GM19463 (cell line): ENCODE measurements around the gene AIG1.
"Not testable (repeated sequence)": the region's sequence is repeated elsewhere in the genome, so short reads cannot be mapped to it uniquely, and the experiment has no call there.

Experiments
- ATAC-seq: cut with Tn5 transposase; IDR thresholded peaks from one replicate; pipeline ENCODE4 v1.9.1; 2021; ENCODE audit warnings: mild to moderate bottlenecking, moderate library complexity; ENCODE audit not compliant: unreplicated experiment

The AIG1 gene

DNA sequence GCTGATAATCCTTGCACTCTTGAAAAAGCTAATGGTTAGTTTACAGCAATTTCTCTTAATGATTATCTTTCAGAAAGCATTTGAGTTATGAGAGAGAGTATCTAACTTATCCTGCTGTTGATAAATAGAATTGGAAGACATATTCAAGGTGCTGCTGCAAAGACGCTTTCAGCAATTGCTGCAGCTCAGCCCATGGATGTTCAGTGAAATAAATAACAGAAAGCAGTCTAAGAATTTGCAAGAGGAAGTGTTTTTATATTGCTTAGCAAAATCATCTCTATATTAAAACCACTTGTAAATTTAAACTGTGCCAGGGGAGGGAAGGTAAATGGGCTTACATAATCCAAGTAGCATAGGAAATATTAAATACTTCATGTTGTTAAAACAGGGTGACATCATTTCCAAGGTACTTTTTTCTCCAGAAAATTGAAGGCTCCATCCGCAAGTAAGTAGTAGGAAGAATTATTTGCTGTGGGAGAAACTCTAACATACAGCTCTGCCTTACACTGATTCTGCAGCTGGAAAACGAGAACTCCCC is 201.3 kb downstream of the AIG1 start:
- ATAC-seq, result no peak

DNA sequence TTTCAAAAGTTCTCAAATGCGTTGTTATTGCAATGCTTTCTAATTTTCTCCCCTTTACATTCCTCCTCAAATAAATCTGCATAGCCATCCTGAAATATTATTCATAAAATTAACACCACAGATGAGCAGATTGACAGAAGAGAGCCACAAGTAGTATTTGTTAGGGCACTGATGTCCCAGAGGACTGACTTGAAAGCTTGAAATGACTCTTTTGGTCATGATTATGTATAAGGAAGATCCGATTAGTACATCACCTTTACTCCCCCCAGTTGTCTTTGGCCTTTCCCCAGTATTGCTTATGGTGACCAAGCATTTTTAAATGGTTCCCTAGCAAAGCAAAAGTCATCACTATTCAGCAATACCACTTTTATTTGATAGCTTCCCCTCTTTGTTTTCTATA is 202.2 kb downstream of the AIG1 start:
- ATAC-seq, result peak; percentile 93

DNA sequence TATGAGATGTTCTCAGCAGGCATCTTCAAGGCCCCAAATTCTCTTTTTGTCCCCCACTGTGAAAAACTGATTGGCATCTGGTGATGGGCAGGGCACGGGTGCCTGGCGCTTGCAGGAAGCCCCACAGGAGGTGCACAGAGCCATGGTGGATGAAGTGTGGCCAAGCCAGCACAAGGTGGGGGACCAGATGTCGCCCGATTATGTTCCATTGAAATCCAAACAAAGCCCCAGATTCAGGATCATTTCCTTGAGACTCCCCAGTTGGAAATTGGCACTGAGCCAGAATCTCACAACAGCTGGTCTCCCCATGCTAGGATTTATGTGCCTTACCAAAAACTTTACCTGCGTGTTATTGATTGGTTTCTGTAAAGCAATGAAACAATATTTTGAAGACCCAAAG is 203.7 kb downstream of the AIG1 start:
- ATAC-seq, result no peak

DNA sequence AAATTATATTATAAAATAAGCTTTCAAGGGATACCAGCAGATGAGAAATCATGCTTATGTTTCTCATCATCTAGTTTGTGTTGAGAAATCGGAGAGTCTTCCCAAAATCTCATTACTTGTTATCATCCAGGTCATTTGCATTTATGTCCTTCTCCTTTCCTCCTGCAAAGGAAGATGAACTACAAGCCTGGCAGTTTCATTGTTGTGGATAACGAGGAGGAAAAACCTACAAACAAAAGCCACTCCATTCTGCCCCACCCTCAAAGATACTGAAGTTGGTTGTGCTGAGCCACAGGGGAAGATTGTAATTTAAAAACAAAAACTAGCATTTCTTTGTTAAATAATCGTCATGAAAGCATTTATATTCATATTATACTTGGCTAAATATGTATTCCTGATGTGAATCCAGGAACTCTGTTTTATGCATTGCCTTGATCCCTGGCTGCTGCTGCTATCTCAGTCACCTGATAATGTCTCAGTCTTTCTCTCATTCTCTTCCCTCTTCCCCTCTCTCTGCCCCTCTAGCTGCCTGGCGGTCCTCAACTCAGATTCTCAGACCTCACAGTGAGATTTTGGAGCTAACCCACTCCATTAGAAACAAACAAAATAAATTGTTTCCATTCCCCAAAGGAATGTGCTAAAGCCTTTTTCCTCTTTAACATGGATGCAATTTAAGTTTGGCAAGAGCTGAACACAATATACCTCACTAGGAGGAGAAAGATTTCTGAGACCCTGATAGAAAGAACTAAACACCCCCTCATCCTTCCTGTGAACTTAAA is 204.5 kb downstream of the AIG1 start:
- no peak for ATAC-seq

DNA sequence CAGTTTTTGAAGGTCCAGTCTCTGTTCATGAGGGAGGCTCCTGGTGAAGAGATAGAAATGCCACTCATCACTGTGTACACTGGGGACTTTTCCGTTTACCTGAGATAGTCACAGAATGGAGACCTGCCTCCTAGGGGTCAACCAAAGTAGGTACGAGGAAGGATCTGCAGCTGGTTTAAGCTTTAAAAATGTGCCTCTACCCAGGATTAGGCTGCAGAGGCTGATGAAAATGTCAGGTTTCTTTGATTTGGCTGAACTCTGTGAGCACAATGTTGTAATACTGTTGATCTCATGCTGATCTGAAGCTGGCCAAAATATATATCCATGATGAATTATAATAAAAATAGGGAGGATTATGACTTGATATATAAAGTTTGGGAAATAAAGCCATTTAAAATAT is 207.1 kb downstream of the AIG1 start:
- ATAC-seq, result no peak

DNA sequence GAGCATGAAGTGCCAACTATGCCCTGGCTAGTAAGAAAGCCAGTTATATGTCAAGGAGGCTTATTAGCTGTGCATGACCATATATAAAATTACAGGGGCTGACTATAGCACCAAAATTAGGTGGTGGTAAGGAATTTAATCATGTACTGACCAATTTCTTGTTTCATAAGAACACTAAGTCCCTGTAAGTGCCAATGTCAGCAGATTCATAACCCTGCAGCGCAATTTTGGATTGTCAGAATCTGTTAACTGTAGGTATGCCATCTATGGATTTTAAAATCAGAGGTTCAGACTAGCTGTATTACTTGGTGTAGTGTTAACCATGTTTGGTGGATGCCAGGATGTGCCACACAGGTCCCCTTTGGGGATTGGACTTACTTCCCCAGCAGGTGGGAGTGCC is 207.8 kb downstream of the AIG1 start:
- ATAC-seq, result no peak

DNA sequence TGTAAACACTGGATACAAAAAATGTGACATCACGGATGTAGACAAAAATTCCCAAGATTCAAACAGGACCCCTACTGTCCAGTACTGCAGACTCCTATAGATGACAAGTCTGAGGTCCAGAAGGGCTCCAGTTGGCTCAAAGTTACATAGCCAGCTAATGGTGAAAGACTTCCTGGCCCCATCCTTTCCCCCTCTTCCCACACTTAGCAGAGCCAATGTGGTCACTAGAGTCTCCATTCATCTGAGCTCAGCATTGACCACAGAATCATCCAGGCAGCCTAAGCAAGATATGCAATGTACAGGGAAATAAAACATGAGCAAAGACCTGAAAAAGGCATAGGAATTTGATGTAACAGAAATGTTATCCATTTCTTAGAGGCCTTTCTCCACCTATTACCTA is 209.3 kb downstream of the AIG1 start:
- ATAC-seq, result no peak

DNA sequence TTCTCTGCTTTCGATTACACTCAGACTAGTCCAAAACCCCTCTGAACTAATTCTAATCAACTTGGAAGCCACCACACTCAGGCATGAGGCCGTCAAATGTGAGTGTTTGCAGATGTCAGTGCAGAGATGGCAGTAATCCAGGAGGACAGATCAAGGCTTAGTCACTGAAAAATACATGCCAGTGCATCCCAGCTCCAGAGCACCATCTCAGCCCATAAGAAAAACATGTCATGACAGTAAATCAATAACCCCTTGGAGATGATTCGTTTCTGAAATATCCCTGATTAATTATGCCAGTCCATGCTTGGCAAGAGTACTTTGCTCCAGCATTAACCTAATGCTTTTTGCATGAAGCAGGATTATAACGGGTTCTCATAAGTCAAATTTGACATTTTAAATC is 210.3 kb downstream of the AIG1 start:
- ATAC-seq, result no peak

DNA sequence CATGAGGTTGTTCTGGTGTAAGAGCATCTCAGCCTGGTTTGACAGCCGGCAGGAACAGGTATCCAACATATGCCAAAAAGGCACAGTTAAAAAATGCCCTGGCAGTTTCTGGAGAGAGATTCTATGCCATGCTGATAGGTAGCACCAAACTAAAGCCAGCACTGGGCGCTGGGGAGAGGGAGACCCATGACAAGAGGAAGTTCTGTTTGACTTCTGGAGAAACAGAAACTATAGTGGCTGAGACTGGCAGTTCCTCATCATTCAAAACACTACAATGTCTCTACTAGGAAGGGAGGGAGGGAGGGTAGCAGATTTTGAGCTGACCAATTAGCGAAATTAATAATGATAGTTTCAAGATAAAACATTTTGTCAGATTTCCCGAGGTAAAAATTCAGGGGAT is 215.7 kb downstream of the AIG1 start:
- ATAC-seq, result peak; percentile 96

DNA sequence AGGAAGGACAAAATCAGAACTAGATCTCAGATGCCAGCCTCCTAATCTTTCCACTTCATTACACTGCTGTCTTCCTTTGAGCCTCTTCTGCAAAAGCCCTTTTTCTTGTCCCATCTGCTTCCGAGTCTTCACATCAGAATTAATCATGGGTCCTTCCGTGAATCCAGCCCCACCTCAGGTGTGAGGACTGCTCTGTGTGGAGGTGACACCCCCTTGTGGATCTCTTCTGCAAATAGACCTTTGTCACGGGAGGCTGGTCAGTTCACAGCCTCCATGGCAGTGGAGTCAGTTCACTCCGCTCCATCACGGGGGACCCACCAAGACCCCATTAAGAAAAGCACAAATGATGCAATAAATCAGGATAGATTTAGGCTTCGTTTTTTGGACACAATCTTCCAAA is 218.7 kb downstream of the AIG1 start:
- no peak for ATAC-seq

DNA sequence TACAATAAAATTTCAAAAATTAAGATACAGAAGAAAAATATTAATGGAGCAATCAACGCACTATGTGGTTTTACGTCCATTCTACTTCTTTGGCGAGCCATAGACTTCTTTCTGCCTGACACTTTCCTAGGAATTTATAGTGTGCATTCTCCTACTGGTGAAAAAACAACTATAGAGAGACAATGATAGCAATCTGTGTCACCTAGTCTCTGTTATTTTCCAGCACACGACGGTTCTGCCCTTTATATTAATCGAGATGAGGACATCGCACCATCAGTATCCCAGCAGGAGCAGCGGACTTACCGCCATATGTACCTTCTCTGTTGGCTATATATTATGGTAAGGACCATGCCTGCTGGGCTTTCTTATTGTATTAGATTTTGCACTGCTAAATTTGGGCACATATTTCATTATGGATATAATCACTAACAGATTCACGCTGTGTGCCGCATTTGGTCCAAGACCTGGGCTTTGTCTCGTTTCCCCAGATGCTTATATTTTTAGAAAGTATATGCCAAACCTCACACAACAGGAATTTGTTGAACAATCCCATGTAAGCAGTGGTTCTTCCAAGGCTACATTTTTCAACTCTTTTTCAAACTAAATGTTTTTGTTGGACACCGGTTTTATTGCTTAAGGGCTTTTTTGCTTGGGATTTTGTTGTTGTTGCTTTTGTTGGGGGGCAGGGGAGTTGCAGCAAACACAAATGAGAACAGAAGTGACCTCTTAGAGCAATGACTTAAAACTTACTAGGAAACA is 223.4 kb downstream of the AIG1 start:
- no peak for ATAC-seq

DNA sequence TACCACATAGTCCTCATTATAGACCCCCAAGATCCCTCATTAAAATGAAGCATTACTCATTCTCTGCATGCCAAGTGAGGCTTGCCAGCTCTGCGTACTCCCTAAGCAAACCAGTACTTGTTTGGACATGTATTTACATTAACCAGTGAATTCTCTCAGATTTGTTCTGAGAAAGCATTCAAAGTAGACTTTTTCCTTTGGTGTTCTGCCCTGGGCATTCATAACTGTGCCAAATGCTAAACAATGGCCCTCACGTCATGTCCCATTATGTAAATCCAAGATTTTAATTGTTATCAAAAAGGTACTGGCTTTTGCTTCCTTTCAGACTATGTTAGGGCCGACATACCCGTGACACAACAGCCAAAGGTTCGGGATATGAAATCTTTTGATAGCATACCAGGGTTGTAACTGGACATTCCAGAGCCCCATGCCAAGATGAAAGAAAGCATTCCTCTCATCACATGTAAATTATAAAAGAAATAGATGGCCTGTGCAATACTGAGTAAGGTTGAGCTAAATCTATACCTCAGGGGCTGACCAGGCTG is 225.6 kb downstream of the AIG1 start:
- ATAC-seq, result no peak

DNA sequence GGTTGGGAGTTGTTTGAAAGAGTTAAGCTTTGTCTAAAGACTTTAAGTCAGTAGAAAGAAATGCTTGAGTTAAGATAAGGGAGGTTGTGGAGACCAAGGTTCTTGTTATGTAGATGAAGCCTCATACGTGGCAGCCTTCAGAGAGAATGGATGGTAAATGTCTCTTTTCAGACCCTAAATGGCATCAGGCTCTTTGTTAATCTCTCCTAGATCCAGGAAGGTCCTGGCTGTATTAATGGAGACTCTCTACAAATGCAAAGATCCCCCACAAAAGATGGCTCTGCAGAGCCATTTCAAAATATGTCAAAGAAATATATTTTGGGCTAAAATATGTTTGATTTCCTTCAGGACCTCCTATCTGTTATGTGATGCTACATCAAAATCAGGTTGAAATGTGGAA is 228.2 kb downstream of the AIG1 start:
- no peak for ATAC-seq

DNA sequence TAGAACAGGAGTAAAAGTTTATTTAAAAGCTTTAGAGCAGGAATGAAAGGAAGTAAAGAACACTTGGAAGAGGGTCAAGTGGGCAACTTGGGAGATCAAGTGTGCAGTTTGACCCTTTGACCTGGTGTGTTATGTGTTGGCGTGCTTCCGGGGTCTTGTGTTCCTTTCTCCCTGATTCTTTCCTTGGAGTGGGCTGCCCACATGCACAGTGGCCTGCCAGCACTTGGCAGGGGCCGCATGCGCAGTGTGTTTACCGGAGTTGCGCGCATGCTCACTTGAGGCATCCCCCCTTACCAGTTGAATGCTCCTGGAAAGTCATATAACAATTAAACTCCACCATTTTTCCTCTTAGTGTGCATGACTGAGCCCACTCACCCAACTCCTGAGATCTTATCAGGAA is 229.5 kb downstream of the AIG1 start:
- ATAC-seq, result no peak

DNA sequence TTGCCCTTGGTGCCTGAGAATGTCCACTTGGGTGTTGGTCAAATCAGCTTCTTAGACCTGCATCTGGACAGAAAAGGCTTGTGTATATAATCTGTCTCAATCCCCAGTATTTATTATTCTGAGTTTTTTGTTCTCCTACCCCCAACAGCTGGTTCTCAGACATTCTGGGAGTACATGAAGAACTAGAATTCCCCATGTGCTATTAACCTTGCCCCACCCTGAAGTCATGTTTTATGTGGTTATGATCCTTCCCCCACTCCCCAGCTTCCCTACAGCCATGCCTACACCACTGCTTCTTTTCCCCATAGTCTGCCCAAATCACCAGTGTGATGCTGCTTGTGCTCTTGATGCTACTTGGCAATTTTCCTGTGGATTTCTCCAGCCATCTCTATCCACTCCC is 232.8 kb downstream of the AIG1 start:
- ATAC-seq, result no peak

DNA sequence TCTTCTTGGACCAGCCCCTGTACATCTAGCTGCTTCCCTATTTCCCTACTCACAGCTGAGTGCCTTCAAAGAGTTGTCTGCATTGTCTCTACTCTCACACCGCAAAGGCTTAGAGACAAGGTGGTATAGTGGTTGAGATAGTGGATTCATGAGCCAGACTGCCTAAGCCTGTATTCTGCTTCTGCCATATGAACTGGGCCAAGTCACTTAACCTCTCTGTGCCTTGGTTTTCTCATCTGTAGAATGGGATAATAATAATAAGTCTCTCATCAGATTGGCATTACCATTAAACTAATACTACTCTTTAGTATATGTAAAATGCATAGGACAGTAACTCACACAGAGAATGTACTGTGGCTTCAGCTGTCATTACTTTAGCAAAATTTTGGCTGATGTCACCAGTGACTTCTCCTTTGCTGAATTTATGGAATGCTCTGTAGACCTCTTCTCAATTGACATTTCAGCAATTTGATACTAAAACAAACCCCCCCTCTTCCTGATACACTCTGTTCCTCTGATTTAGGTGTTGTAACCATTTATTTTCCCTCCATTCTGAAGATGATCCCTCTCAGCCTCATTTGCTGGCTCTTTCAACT is 233.7 kb downstream of the AIG1 start:
- ATAC-seq, result no peak

DNA sequence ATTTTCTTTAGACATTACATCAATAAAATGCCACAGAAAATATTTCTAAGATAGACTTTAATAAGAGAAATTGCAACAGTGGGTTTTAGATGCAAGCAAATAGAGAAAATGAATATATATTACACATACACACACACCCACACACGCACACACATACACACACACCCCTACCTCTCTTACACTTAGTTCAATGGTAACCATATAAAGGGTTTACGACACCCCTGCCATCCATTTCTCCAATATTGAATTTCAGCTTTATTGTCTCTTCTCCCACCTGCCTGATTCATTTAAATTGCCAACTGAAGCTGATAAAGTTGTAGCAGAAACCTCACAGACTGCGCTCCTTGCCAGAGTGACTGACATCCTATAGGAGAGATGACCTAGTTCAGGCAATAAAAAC is 235.2 kb downstream of the AIG1 start:
- ATAC-seq, result no peak

DNA sequence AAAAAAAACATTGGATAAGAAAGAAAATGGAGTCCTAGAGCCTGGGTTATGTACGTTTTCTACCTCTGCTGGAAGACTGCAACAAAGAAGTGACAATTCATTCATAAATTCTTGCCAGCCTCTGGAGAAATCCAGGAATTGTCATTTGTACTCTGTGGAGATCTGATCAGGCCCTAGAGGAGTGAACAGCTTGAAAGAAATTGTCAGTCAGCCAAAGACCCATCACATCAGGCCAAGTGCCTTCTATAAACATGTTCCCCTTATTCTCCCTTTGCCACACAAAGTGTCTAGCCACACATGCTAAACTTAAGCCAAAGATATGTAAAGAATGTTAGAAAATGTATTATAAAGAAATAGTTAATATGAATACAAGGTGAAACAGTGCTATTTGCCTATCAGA is 237.4 kb downstream of the AIG1 start:
- ATAC-seq, result no peak

DNA sequence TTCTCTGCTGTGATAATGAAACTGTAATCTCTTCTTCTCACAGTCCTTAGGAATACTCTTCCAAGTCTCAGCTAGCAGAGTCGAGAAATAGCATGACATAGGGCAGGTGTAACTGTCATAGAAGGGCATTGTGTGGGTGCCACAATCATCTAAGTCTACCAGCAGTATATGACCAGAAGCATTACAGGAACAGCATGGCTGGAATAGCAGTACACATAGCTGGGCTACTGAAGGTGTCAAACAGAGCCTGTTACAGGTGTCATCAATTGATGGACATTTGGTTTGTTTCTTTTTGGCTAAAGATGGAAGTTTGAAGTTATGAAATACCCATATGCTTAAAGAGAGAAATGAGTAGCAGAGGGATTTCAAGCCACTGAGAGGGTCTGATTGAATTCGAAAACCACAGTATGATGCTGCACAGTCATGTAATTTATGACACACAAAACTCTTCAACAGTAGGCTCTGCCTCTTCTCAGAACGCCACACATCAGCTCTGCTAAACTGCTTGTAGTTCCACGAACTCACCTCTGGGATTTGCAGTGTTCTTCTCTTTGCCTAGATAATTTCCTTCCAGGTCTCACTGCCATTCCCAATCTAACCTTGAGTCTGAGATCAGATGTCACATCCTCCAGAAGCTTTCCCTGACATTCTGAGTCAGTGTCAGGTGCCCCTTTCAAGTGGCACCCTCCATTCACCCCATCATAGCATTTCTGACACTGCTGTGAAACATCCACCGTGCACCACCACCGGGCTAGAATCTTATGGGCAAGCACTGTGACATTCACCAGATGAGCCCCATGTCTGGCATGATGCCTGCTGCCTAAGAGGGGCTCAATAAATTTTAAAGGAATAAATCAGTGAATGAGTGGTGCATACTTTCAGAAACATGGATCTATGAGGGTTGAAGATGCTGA is 238.8 kb downstream of the AIG1 start:
- peak; percentile 92 for ATAC-seq

DNA sequence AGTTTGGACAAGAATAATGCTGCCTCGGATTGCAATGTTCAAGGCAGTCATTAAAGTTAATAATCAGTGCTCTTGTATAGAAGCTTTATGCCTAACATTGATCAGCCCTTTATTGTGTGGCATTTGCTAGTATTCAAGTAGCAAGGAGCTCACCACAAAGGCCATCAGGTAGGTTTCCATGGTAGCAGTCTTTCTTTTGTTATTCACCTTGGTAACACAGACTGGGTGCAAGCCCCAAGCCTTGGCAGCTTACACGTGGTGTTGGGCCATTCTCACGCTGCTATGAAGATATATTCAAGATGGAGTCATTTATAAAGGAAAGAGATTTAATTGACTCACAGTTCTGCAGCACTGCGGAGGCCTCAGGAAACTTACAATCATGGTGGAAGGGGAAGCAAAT is 240.5 kb downstream of the AIG1 start:
- ATAC-seq, result no peak

DNA sequence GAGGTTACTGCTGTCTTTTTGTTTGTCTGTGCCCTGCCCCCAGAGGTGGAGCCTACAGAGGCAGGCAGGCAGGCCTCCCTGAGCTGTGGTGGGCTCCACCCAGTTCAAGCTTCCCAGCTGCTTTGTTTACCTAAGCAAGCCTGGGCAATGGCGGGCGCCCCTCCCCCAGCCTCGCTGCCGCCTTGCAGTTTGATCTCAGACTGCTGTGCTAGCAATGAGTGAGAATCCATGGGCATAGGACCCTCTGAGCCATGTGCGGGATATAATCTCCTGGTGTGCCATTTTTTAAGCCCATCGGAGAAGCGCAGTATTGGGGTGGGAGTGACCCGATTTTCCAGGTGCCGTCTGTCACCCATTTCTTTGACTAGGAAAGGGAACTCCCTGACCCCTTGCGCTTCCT is 247.1 kb downstream of the AIG1 start:
- not testable (repeated sequence) for ATAC-seq
